Measurements from ENCODE around the gene MTMR11.

Gene MTMR11

DNA sequence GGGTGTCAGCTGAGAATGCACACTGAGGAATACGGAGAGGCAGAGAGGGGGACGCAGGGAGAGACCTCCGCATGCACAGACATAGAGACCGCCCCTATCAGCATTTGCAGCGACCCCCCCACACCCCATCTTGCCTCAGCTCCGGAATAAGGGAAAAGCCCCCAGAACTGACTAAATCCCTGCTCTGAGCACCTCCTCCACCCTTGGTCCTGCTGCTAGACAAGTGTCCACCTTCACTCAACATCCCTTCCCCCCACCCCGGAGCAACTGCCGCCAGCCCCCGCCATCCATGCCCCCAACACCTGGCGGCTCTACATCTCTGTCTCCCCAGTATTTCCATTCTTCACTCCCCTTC, 19.8 kb downstream of the MTMR11 start:
- TF ChIP-seq, protein P1, sequence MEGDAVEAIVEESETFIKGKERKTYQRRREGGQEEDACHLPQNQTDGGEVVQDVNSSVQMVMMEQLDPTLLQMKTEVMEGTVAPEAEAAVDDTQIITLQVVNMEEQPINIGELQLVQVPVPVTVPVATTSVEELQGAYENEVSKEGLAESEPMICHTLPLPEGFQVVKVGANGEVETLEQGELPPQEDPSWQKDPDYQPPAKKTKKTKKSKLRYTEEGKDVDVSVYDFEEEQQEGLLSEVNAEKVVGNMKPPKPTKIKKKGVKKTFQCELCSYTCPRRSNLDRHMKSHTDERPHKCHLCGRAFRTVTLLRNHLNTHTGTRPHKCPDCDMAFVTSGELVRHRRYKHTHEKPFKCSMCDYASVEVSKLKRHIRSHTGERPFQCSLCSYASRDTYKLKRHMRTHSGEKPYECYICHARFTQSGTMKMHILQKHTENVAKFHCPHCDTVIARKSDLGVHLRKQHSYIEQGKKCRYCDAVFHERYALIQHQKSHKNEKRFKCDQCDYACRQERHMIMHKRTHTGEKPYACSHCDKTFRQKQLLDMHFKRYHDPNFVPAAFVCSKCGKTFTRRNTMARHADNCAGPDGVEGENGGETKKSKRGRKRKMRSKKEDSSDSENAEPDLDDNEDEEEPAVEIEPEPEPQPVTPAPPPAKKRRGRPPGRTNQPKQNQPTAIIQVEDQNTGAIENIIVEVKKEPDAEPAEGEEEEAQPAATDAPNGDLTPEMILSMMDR (IDR thresholded peaks at IDR 0.05; ENCODE audit: borderline replicate concordance, extremely low read depth, low read length, poor library complexity, severe bottlenecking) = no peak
- no peak for TF ChIP-seq EZH2 (IDR thresholded peaks at IDR 0.05; ENCODE audit: borderline replicate concordance, low read depth, low read length, severe bottlenecking)
- Histone ChIP-seq H3K36me3 (ENCODE audit: insufficient read depth, low read length) (peaks cover 24% of the 10 kb centered on the region), H3K4me3 (ENCODE audit: low read depth in 1 of 2, low read length in 2 of 2) (peak overlapping the region; percentile 67 to 82; a peak in 3 of 4 replicates), H3K27me3 (ENCODE audit: insufficient read depth, low read length, poor library complexity) (no peaks in the 10 kb centered on the region), H3K9me3 (ENCODE audit: insufficient read depth, low read length, severe bottlenecking) (no peaks in the 10 kb centered on the region), H3K79me2 (ENCODE audit: insufficient read depth, low read length) (peaks cover 34% of the 10 kb centered on the region), H3K4me1 (ENCODE audit: insufficient read depth, low read length) (peaks cover 39% of the 10 kb centered on the region), H4K20me1 (ENCODE audit: insufficient read depth, low read length) (no peaks in the 10 kb centered on the region), H3K9ac (ENCODE audit: low read depth, low read length) (peak overlapping the region; percentile 79), H3K4me2 (ENCODE audit: insufficient read depth, low read length) (peak overlapping the region; percentile 74), H3K27ac (ENCODE audit: low read length) (peak overlapping the region; percentile 82), H2AFZ (ENCODE audit: low read depth, low read length) (peak overlapping the region; percentile 85; the same call in 1 of the 2 replicates)
- DNase-seq = no peak
- ATAC-seq (ENCODE audit: insufficient read depth, low read depth) = no peak

DNA sequence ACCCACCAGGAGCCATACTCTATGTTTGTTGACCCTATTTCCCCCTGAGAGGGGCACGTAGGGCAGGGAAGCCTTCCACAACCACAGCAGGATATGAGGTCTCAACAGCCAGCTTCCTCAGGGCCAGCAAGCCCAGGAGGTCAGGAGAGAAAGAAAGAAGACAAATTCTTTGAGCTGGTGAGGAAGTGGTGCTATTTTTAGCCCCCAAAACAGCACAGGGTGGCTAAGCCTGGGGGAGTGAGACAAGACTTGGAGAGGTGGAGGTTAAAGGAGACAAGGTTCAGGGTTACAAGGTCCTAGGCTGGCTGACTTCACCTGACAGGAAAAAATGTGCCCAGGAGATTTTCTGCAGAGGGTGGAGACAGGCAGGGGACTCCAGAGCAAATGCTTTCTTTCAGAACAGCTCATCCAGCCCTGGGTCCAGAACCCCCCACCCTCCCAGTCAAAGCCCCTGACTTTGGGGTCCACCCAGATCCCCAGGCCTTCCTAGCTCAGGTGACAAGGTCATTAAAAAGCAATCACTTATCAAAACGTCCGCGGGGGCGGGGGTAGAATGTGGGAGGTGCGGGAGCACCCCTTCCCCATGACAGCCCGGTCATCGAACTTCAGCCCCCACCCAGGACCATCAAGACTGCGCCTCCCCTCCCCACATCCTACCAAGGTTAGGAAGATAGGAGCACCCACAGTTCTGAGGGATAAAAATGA, 20.3 kb downstream of the MTMR11 start:
- Histone ChIP-seq H3K27ac (ENCODE audit: low read length) (peak overlapping the region; percentile 82), H3K36me3 (ENCODE audit: insufficient read depth, low read length) (peaks cover 27% of the 10 kb centered on the region), H2AFZ (ENCODE audit: low read depth, low read length) (peak overlapping the region; percentile 85; the same call in 1 of the 2 replicates), H3K4me3 (ENCODE audit: low read depth in 1 of 2, low read length in 2 of 2) (peak overlapping the region; percentile 67 to 82; a peak in 3 of 4 replicates), H3K27me3 (ENCODE audit: insufficient read depth, low read length, poor library complexity) (no peaks in the 10 kb centered on the region), H3K4me2 (ENCODE audit: insufficient read depth, low read length) (peak overlapping the region; percentile 74), H3K79me2 (ENCODE audit: insufficient read depth, low read length) (peaks cover 34% of the 10 kb centered on the region), H3K4me1 (ENCODE audit: insufficient read depth, low read length) (peaks cover 39% of the 10 kb centered on the region), H4K20me1 (ENCODE audit: insufficient read depth, low read length) (no peaks in the 10 kb centered on the region), H3K9ac (ENCODE audit: low read depth, low read length) (peak overlapping the region; percentile 79), H3K9me3 (ENCODE audit: insufficient read depth, low read length, severe bottlenecking) (no peaks in the 10 kb centered on the region)
- DNase-seq = peak; percentile 29
- TF ChIP-seq, protein P1 (IDR thresholded peaks at IDR 0.05; ENCODE audit: borderline replicate concordance, extremely low read depth, low read length, poor library complexity, severe bottlenecking) = no peak
- no peak for TF ChIP-seq EZH2 (IDR thresholded peaks at IDR 0.05; ENCODE audit: borderline replicate concordance, low read depth, low read length, severe bottlenecking)
- peak; percentile 10; the same call in 1 of the 3 replicates for ATAC-seq (ENCODE audit: insufficient read depth, low read depth)

DNA sequence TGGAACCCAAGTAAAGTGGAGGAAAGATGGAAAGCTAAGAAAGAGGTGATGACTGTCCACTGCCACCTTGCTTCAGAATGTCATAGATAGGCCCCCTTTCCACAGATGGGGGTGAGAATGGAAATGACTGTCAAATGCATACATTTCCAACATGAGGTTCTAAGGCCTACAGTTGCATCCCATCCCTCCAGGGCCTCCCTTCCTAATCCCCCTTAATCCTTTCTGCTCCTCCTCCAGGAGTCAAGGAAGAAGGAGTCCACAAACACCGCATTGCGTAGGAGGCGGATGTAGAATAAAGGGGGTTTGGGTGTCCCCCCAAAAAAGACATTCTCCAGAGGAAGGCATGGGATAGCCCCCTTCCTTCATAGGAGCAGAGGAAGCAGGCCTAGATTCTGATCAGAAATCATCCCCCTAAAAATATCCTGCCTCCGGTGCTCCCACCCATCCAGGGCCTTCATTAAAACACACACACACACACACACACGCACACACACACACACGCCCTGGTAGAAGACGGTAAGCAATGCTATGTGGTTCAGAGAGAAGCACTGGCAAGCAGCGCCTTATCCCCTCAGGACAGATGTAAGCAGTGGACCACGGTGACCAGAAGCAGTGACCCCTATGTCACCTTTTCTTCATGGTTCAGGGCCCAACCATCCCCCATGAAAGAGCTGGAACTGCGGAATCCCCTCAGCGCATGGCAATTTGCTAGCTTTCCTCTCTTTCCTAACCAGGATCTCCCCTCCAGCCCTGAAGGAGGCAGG, 21.1 kb downstream of the MTMR11 start:
- H3K4me2 ChIP-seq (ENCODE audit: insufficient read depth, low read length) = peak overlapping the region; percentile 74
- peak overlapping the region; percentile 79 for H3K9ac ChIP-seq (ENCODE audit: low read depth, low read length)
- H2AFZ ChIP-seq (ENCODE audit: low read depth, low read length) = no peak overlapping the region
- no peaks in the 10 kb centered on the region for H4K20me1 ChIP-seq (ENCODE audit: insufficient read depth, low read length)
- H3K36me3 ChIP-seq (ENCODE audit: insufficient read depth, low read length) = peaks cover 32% of the 10 kb centered on the region
- TF ChIP-seq, protein P1 (IDR thresholded peaks at IDR 0.05; ENCODE audit: borderline replicate concordance, extremely low read depth, low read length, poor library complexity, severe bottlenecking) = no peak
- TF ChIP-seq EZH2 (IDR thresholded peaks at IDR 0.05; ENCODE audit: borderline replicate concordance, low read depth, low read length, severe bottlenecking) = no peak
- H3K27ac ChIP-seq (ENCODE audit: low read length) = peak overlapping the region; percentile 82
- peaks cover 34% of the 10 kb centered on the region for H3K79me2 ChIP-seq (ENCODE audit: insufficient read depth, low read length)
- ATAC-seq (ENCODE audit: insufficient read depth, low read depth) (no peak), DNase-seq (peak; percentile 15)
- peak overlapping the region in 1 of 2 experiments; percentile 82; a peak in 2 of 4 replicates for H3K4me3 ChIP-seq (ENCODE audit: low read depth in 1 of 2, low read length in 2 of 2)
- peaks cover 39% of the 10 kb centered on the region for H3K4me1 ChIP-seq (ENCODE audit: insufficient read depth, low read length)
- no peaks in the 10 kb centered on the region for H3K9me3 ChIP-seq (ENCODE audit: insufficient read depth, low read length, severe bottlenecking)
- no peaks in the 10 kb centered on the region for H3K27me3 ChIP-seq (ENCODE audit: insufficient read depth, low read length, poor library complexity)

All from DND-41 (cell line).